DND-41 (cell line): ENCODE data around the gene PRSS21.

Experiments
- EZH2 ChIP-seq: IDR thresholded peaks from 3 replicates; pipeline ENCODE4 v1.6.1; 2012; ENCODE audit warnings: borderline replicate concordance, low read depth, mild to moderate bottlenecking, moderate library complexity, low read length, inconsistent platforms; ENCODE audit not compliant: severe bottlenecking
- TF ChIP-seq, protein P1 (sequence below): IDR thresholded peaks from 2 replicates; pipeline ENCODE4 v1.5.1; 2012; ENCODE audit warnings: borderline replicate concordance, low read length, moderate library complexity, mild to moderate bottlenecking; ENCODE audit not compliant: poor library complexity, severe bottlenecking; ENCODE audit errors: extremely low read depth

DNA sequence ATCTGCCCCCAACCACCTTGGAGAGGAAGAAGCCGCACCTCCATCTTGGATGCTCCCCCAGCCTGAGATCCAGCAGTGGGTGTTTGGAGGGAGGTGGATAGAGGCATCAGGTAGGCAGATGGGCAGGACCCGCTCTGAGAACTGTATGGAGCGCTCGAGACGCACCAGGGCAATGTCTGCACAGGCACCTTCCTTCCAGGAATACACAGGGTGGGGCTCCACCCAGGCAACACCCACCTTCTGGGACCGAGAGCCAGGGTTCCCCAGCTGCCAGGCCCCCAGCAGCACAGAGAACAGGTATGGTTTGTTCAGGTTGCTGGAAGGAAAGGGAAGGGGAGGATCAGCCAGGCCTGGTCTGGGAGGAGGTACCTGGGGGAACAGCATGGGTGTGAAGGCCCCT is 38.5 kb downstream of the PRSS21 start:
- TF ChIP-seq, protein P1, sequence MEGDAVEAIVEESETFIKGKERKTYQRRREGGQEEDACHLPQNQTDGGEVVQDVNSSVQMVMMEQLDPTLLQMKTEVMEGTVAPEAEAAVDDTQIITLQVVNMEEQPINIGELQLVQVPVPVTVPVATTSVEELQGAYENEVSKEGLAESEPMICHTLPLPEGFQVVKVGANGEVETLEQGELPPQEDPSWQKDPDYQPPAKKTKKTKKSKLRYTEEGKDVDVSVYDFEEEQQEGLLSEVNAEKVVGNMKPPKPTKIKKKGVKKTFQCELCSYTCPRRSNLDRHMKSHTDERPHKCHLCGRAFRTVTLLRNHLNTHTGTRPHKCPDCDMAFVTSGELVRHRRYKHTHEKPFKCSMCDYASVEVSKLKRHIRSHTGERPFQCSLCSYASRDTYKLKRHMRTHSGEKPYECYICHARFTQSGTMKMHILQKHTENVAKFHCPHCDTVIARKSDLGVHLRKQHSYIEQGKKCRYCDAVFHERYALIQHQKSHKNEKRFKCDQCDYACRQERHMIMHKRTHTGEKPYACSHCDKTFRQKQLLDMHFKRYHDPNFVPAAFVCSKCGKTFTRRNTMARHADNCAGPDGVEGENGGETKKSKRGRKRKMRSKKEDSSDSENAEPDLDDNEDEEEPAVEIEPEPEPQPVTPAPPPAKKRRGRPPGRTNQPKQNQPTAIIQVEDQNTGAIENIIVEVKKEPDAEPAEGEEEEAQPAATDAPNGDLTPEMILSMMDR: no peak
- TF ChIP-seq EZH2: no peak
